OCI-LY7 (cell line): ENCODE results near the gene SLC16A10.

Source experiments
- CTCF ChIP-seq: fragments of 200-600 bp; sonication (generic); conservative IDR thresholded peaks from 2 replicates; pipeline ENCODE4 v1.5.1; 2014; ENCODE audit warnings: mild to moderate bottlenecking, antibody characterized with exemption, low read length, moderate library complexity, mixed read lengths
- EZH2phosphoT487 ChIP-seq: fragments of 200-600 bp; sonication (generic); IDR thresholded peaks from 2 replicates; pipeline ENCODE4 v1.6.1; 2018; ENCODE audit warnings: low read depth, borderline replicate concordance, mild to moderate bottlenecking, mixed run types, antibody characterized with exemption, low read length, moderate library complexity, mixed read lengths

DNA sequence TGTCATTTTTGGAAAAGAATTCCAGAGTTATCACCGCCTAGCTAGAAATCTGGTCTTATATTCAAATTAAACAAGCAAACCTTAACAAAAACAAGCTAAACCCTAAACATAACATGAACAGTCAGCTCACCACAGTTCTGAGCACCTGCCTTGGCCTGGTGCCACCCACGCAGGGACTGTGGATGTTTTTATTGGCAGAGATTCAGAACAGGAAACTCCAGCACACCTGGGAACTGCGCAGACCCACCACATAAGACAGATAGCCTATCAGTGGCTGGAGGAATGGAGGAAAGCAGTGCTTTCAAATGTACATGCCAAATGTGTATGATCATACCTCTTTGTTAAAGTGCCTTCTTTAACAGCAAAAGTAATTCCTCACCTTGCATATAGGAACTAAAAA, 8.9 kb downstream of the SLC16A10 start:
- no peak for TF ChIP-seq CTCF
- TF ChIP-seq EZH2phosphoT487 = no peak
